Hepatocyte (in vitro differentiated cells): ENCODE results near the gene CD300H. TPM values are rescaled to one million over a fixed set of nuclear protein-coding genes. Genes with fewer than 3 reads are reported as not detected.

Source experiments
- DNase-seq: peaks from one replicate; pipeline ENCODE4 v3.0.0-alpha.2; 2016; ENCODE audit warnings: low spot score
- H2AFZ ChIP-seq: fragments of 200-600 bp; sonication (generic); 2 replicates; pipeline ENCODE4 v1.6.0; 2016; ENCODE audit warnings: antibody characterized with exemption, mild to moderate bottlenecking
- H3K27ac ChIP-seq: fragments of 200-600 bp; sonication (generic); 2 replicates; pipeline ENCODE4 v1.5.1; 2016; ENCODE audit warnings: mild to moderate bottlenecking
- H3K27me3 ChIP-seq: fragments of 200-600 bp; sonication (generic); 2 replicates; pipeline ENCODE4 v1.6.1; 2016
- H3K36me3 ChIP-seq: fragments of 200-600 bp; sonication (generic); replicated peaks from 2 replicates; pipeline ENCODE4 v1.5.1; 2016; ENCODE audit warnings: low read depth; ENCODE audit not compliant: insufficient read depth
- H3K4me1 ChIP-seq: fragments of 200-600 bp; sonication (generic); 2 replicates; pipeline ENCODE4 v1.5.1; 2016; ENCODE audit warnings: mild to moderate bottlenecking, moderate library complexity; ENCODE audit not compliant: insufficient read depth
- H3K4me2 ChIP-seq: fragments of 200-600 bp; sonication (generic); 2 replicates; pipeline ENCODE4 v1.6.0; 2016
- H3K4me3 ChIP-seq: fragments of 200-600 bp; sonication (generic); 2 replicates; pipeline ENCODE4 v1.5.1; 2016; ENCODE audit warnings: mild to moderate bottlenecking
- H3K79me2 ChIP-seq: fragments of 200-600 bp; sonication (generic); 2 replicates; pipeline ENCODE4 v1.6.0; 2017; ENCODE audit warnings: mild to moderate bottlenecking
- H3K9me2 ChIP-seq: fragments of 200-600 bp; sonication (generic); replicated peaks from 2 replicates; pipeline ENCODE4 v1.6.0; 2017; ENCODE audit warnings: mild to moderate bottlenecking; ENCODE audit not compliant: insufficient read depth
- H3K9me3 ChIP-seq: fragments of 200-600 bp; sonication (generic); 2 replicates; pipeline ENCODE4 v1.5.1; 2016; ENCODE audit warnings: low read depth, mild to moderate bottlenecking
- H4K20me1 ChIP-seq: fragments of 200-600 bp; sonication (generic); 2 replicates; pipeline ENCODE4 v1.6.0; 2016; ENCODE audit warnings: mild to moderate bottlenecking; ENCODE audit not compliant: insufficient read depth, poor library complexity, severe bottlenecking
- CTCF ChIP-seq: fragments of 200-600 bp; sonication (generic); IDR thresholded peaks from 2 replicates; pipeline ENCODE4 v1.5.1; 2016; ENCODE audit warnings: antibody characterized with exemption, mild to moderate bottlenecking; ENCODE audit not compliant: poor library complexity
- EZH2 ChIP-seq: fragments of 200-600 bp; sonication (generic); IDR thresholded peaks from 2 replicates; pipeline ENCODE4 v1.6.1; 2016; ENCODE audit warnings: antibody characterized with exemption, mild to moderate bottlenecking, borderline replicate concordance
- EZH2phosphoT487 ChIP-seq: fragments of 200-600 bp; sonication (generic); IDR thresholded peaks from one replicate; pipeline ENCODE4 v1.6.1; 2018; ENCODE audit warnings: antibody characterized with exemption, mild to moderate bottlenecking, low read depth, moderate library complexity; ENCODE audit not compliant: unreplicated experiment, severe bottlenecking
- WGBS: methylation state at CpG from one replicate; pipeline ENCODE4 v1.1.6; 2016; ENCODE audit warnings: low lambda C conversion rate; ENCODE audit errors: missing lambda C conversion rate; 5-methylcytosine and 5-hydroxymethylcytosine counted together
- polyA plus RNA-seq: library from polyadenylated mRNA; unstranded; fragments of >200 nt; fragmentation: Nextera tagmentation; extraction: Ambion mirVana; gene quantifications from 2 replicates; pipeline ENCODE4 v1.2.1, GENCODE V29; 2016
- total RNA-seq: library from RNA; depleted of rRNA; stranded (reverse); fragments of >200 nt; gene quantifications from 2 replicates; pipeline ENCODE4 v1.2.3, GENCODE V29; 2014

The CD300H gene
- total and polyA plus RNA-seq, 2 experiments from 2014 or later, result 0.67 TPM; not detected in 1

GRCh38 chr17:74531231-74531761, 36.0 kb downstream of the CD300H start, which contains the start of gene CD300LB:
CD300LB (minus strand) TSS chr17:74531475; CDS start chr17:74531350, 125 bp downstream.
- Histone ChIP-seq H3K27me3 (no peaks in the 10 kb centered on the region), H3K79me2 (no peaks in the 10 kb centered on the region), H3K4me1 (no peaks in the 10 kb centered on the region), H3K4me2 (no peak within 1 kb of the TSS), H2AFZ (no peak within 1 kb of the TSS), H3K4me3 (no peak within 1 kb of the TSS), H3K9me2 (no peaks in the 10 kb centered on the region), H3K9me3 (no peaks in the 10 kb centered on the region), H3K27ac (no peak within 1 kb of the TSS), H4K20me1 (no peaks in the 10 kb centered on the region), H3K36me3 (no peaks in the 10 kb centered on the region)
- no peak for DNase-seq
- WGBS, result 80% methylated on average over 10 of the region's 10 CpGs
- no peak for TF ChIP-seq CTCF
- TF ChIP-seq EZH2, result no peak
- TF ChIP-seq EZH2phosphoT487, result no peak

GRCh38 chr17:74530831-74531150, 36.5 kb downstream of the CD300H start:
- H3K4me3 ChIP-seq, result no peak overlapping the region
- no peaks in the 10 kb centered on the region for H3K27me3 ChIP-seq
- no peaks in the 10 kb centered on the region for H3K79me2 ChIP-seq
- H3K27ac ChIP-seq, result no peak overlapping the region
- no peaks in the 10 kb centered on the region for H4K20me1 ChIP-seq
- no peak overlapping the region for H3K4me2 ChIP-seq
- H3K9me3 ChIP-seq, result no peaks in the 10 kb centered on the region
- H3K9me2 ChIP-seq, result no peaks in the 10 kb centered on the region
- H3K36me3 ChIP-seq, result no peaks in the 10 kb centered on the region
- 86% methylated on average over 5 of the region's 5 CpGs for WGBS
- no peak for DNase-seq
- no peak overlapping the region for H2AFZ ChIP-seq
- TF ChIP-seq EZH2 (no peak), EZH2phosphoT487 (no peak), CTCF (no peak)
- no peaks in the 10 kb centered on the region for H3K4me1 ChIP-seq

GRCh38 chr17:74529243-74529642, 38.1 kb downstream of the CD300H start:
- Histone ChIP-seq H3K27ac (no peak overlapping the region), H3K36me3 (no peaks in the 10 kb centered on the region), H3K9me3 (no peaks in the 10 kb centered on the region), H3K9me2 (no peaks in the 10 kb centered on the region), H3K4me1 (no peaks in the 10 kb centered on the region), H3K4me2 (no peak overlapping the region), H2AFZ (no peak overlapping the region), H4K20me1 (no peaks in the 10 kb centered on the region), H3K79me2 (no peaks in the 10 kb centered on the region), H3K27me3 (no peaks in the 10 kb centered on the region), H3K4me3 (no peak overlapping the region)
- TF ChIP-seq CTCF (no peak), EZH2phosphoT487 (no peak), EZH2 (no peak)
- no peak for DNase-seq
- 76% methylated on average over 5 of the region's 5 CpGs for WGBS
